Peyer's patch (tissue), 4 donors: ENCODE measurements around the gene TP73. TPM values are rescaled to one million over a fixed set of nuclear protein-coding genes. Genes with fewer than 3 reads are reported as not detected.
A peak's percentile ranks its signal among the peaks of the same experiment; 100 is the strongest.

Experiments used
- DNase-seq, 3 donors: peaks; one replicate each; pipeline ENCODE4 v3.0.0-alpha.2; 2017 to 2019
- H3K27ac ChIP-seq, 4 donors: fragments of 200-600 bp; sonication (generic); one replicate each; pipeline ENCODE4 v1.5.1; 2016 to 2019
- H3K27me3 ChIP-seq, 2 donors: fragments of 200-600 bp; sonication (generic); one replicate each; pipeline ENCODE4 v1.5.1; 2019
- H3K36me3 ChIP-seq, 3 donors: fragments of 200-600 bp; sonication (generic); one replicate each; pipeline ENCODE4 v1.5.1; 2016 to 2019
- H3K4me1 ChIP-seq, 4 donors: fragments of 200-600 bp; sonication (generic); one replicate each; pipeline ENCODE4 v1.5.1; 2016 to 2019
- H3K4me3 ChIP-seq, 4 donors: fragments of 200-600 bp; sonication (generic); 1 replicate in 3 of 4; 2 replicates in 1 of 4; pipeline ENCODE4 v1.5.1; 2016 to 2019; ENCODE audit warnings: mild to moderate bottlenecking in 1 of 4
- H3K9me3 ChIP-seq, 4 donors: fragments of 200-600 bp; sonication (generic); one replicate each; pipeline ENCODE4 v1.5.1; 2016 to 2019; ENCODE audit warnings: mild to moderate bottlenecking in 1 of 4
- CTCF ChIP-seq, 6 experiments: fragments of 450-650 bp in 4 of 6; fragments of 200-600 bp in 2 of 6; sonication (generic) in 1 of 6; IDR thresholded peaks; one replicate each; pipeline ENCODE4 v1.5.1; 2017 to 2019; ENCODE audit warnings: antibody characterized with exemption in 6 of 6, mild to moderate bottlenecking in 3 of 6, moderate library complexity in 1 of 6
- POLR2A ChIP-seq, 2 donors: fragments of 450-650 bp; IDR thresholded peaks; one replicate each; pipeline ENCODE4 v1.5.1; 2017; ENCODE audit warnings: antibody characterized with exemption in 2 of 2, mild to moderate bottlenecking in 2 of 2, moderate library complexity in 2 of 2
- total RNA-seq, 4 donors: library from RNA; depleted of rRNA; stranded (reverse); fragments of >200 nt; gene quantifications; one replicate each; pipeline ENCODE4 v1.1.0, GENCODE V29; 2016

The TP73 gene
- total RNA-seq, 4 donors from 2014 or later = 0.38 TPM; not detected in 3

- Histone ChIP-seq H3K9me3 (no peaks in the 10 kb centered on the region), H3K27me3 (no peaks in the 10 kb centered on the region), H3K4me3 (peak overlapping the region in 3 of 4 donors; percentile 22 to 37 (median 26)), H3K4me1 (peaks cover 0 to 16% (median 4%) of the 10 kb centered on the region in 4 donors), H3K27ac (peak overlapping the region in 2 of 4 donors; percentile 9 to 44), H3K36me3 (no peaks in the 10 kb centered on the region)
- TF ChIP-seq POLR2A (IDR thresholded peaks at IDR 0.05) (no peak), CTCF (IDR thresholded peaks at IDR 0.05) (peak in 3 of 6 experiments; percentile 10 to 43 (median 41))
- no peak for DNase-seq
Observed at GRCh38 chr1:3673381-3674099, 21.2 kb downstream of the TP73 start.

- peak overlapping the region in 2 of 4 donors; percentile 26 to 35 for H3K4me3 ChIP-seq
Observed at GRCh38 chr1:3674100-3675094, 22.1 kb downstream of the TP73 start.

GRCh38 chr1:3675436-3675835, 23.1 kb downstream of the TP73 start:
- H3K36me3 ChIP-seq = no peaks in the 10 kb centered on the region
- no peak for DNase-seq
- TF ChIP-seq CTCF (IDR thresholded peaks at IDR 0.05) (no peak), POLR2A (IDR thresholded peaks at IDR 0.05) (no peak)
- H3K4me1 ChIP-seq = peaks cover 0 to 20% (median 0%) of the 10 kb centered on the region in 4 donors
- H3K9me3 ChIP-seq = no peaks in the 10 kb centered on the region
- no peak overlapping the region for H3K4me3 ChIP-seq
- H3K27ac ChIP-seq = no peak overlapping the region
- H3K27me3 ChIP-seq = no peaks in the 10 kb centered on the region

More at GRCh38 chr1:3674100-3675094, 22.1 kb downstream of the TP73 start:
- Histone ChIP-seq H3K36me3 (no peaks in the 10 kb centered on the region), H3K27ac (no peak overlapping the region), H3K4me1 (peaks cover 0 to 20% (median 0%) of the 10 kb centered on the region in 4 donors), H3K27me3 (no peaks in the 10 kb centered on the region), H3K9me3 (no peaks in the 10 kb centered on the region)
- no peak for DNase-seq
- no peak for TF ChIP-seq POLR2A (IDR thresholded peaks at IDR 0.05)
- no peak for TF ChIP-seq CTCF (IDR thresholded peaks at IDR 0.05)

GRCh38 chr1:3676581-3677470, 24.5 kb downstream of the TP73 start:
- Histone ChIP-seq H3K27ac (peak overlapping the region in 1 of 4 donors; percentile 65), H3K36me3 (no peaks in the 10 kb centered on the region), H3K27me3 (no peaks in the 10 kb centered on the region), H3K4me1 (peaks cover 0 to 20% (median 0%) of the 10 kb centered on the region in 4 donors), H3K9me3 (no peaks in the 10 kb centered on the region), H3K4me3 (no peak overlapping the region)
- DNase-seq = peak in 2 of 3 donors; percentile 68 to 69
- TF ChIP-seq CTCF (IDR thresholded peaks at IDR 0.05) = no peak
- TF ChIP-seq POLR2A (IDR thresholded peaks at IDR 0.05) = no peak

GRCh38 chr1:3677484-3677883, 25.2 kb downstream of the TP73 start:
- Histone ChIP-seq H3K36me3 (no peaks in the 10 kb centered on the region), H3K4me1 (peaks cover 0 to 20% (median 0%) of the 10 kb centered on the region in 4 donors), H3K4me3 (no peak overlapping the region), H3K27ac (peak overlapping the region in 1 of 4 donors; percentile 65), H3K27me3 (no peaks in the 10 kb centered on the region), H3K9me3 (no peaks in the 10 kb centered on the region)
- DNase-seq = peak in 1 of 3 donors; percentile 33
- TF ChIP-seq CTCF (IDR thresholded peaks at IDR 0.05) (no peak), POLR2A (IDR thresholded peaks at IDR 0.05) (no peak)
